Measurements from ENCODE around the gene DLG2. TPM values are rescaled to one million over a fixed set of nuclear protein-coding genes. Genes with fewer than 3 reads are reported as not detected.

The DLG2 gene
- total and polyA plus RNA-seq, 9 of the 15 experiments (the other 6 are each of a cell fraction or from before 2014, with no cell fraction given), result 0.52 to 1.6 (median 0.95) TPM

GRCh38 chr11:85115798-85116197 is 511.3 kb downstream of the DLG2 start:
- DNase-seq (ENCODE audit: extremely low read depth in 1 of 4, low spot score in 3 of 4) (no peak), ATAC-seq (no peak), FAIRE-seq (no peak)
- WGBS (ENCODE audit: insufficient coverage, low coverage, missing lambda C conversion rate), result 0% methylated on average over 2 of the region's 2 CpGs
- CTCF ChIA-PET (ENCODE audit: low intra/inter-chr PET ratio), result no interaction called here
- Histone ChIP-seq H3K9me3 (replicated peaks; ENCODE audit: control insufficient read depth, insufficient read depth, low read depth, low read length) (no peaks in the 10 kb centered on the region; the same call in 1 of the 2 replicates), H3K27me3 (ENCODE audit: control insufficient read depth in 2 of 2, insufficient read depth in 2 of 2, low read length in 2 of 2) (no peaks in the 10 kb centered on the region), H3K4me2 (ENCODE audit: insufficient read depth, low read length) (no peak overlapping the region), H3K9ac (ENCODE audit: insufficient read depth in 1 of 2, low read depth in 2 of 2, low read length in 2 of 2) (no peak overlapping the region), H4K20me1 (replicated peaks; ENCODE audit: control insufficient read depth, insufficient read depth, low read length) (no peaks in the 10 kb centered on the region), H3K9me1 (ENCODE audit: control insufficient read depth, insufficient read depth, low read length) (no peaks in the 10 kb centered on the region), H3K36me3 (ENCODE audit: control insufficient read depth, insufficient read depth, low read length) (no peaks in the 10 kb centered on the region), H3K4me3 (no peak overlapping the region), H3K4me1 (replicated peaks in 1 of 2; ENCODE audit: control insufficient read depth in 2 of 2, insufficient read depth in 2 of 2, low read length in 2 of 2) (no peaks in the 10 kb centered on the region), H2AFZ (ENCODE audit: low read depth, low read length) (no peak overlapping the region), H3K27ac (ENCODE audit: extremely low read depth, low read depth, low read length) (no peak overlapping the region), H3K79me2 (ENCODE audit: control insufficient read depth, insufficient read depth, low read length) (no peaks in the 10 kb centered on the region)
- POLR2A ChIA-PET, result no interaction called here
- BruUV-seq (replicated peaks), result no TSS peak
- in situ Hi-C loops (cut with MboI) (no loop called here), intact Hi-C loops (cut with micrococcal nuclease) (no loop called here)
- TF ChIP-seq ZFP91 (CRISPR knock-in tag; IDR thresholded peaks at IDR 0.05) (no peak), BHLHE40 (IDR thresholded peaks at IDR 0.05; ENCODE audit: low read length) (no peak), JUNB (CRISPR knock-in tag; conservative IDR thresholded peaks at IDR 0.05) (no peak), C11orf30 (IDR thresholded peaks at IDR 0.05; ENCODE audit: low read depth) (no peak), ZNF586 (CRISPR knock-in tag; conservative IDR thresholded peaks at IDR 0.05) (no peak), BRCA1 (IDR thresholded peaks at IDR 0.05) (no peak), BRCA1 (CRISPR knock-in tag; IDR thresholded peaks at IDR 0.05) (no peak), IFI16 (CRISPR knock-in tag; IDR thresholded peaks at IDR 0.05) (no peak), HNRNPL (IDR thresholded peaks at IDR 0.05; ENCODE audit: low read depth, low read length) (no peak), TRIM25 (IDR thresholded peaks at IDR 0.05; ENCODE audit: borderline replicate concordance) (no peak), HMG20B (CRISPR knock-in tag; IDR thresholded peaks at IDR 0.05) (no peak), HBP1 (CRISPR knock-in tag; IDR thresholded peaks at IDR 0.05) (no peak), SAFB (IDR thresholded peaks at IDR 0.05; ENCODE audit: borderline replicate concordance, low read depth, low read length) (no peak), NBN (IDR thresholded peaks at IDR 0.05; ENCODE audit: low read depth) (no peak), TAF7 (tag; IDR thresholded peaks at IDR 0.05) (no peak), LARP7 (IDR thresholded peaks at IDR 0.05) (no peak), FIP1L1 (IDR thresholded peaks at IDR 0.05; ENCODE audit: low read depth, low read length, poor library complexity, severe bottlenecking) (no peak), ILK (tag; IDR thresholded peaks at IDR 0.05; ENCODE audit: borderline replicate concordance, low read depth) (no peak), SMARCA4 (IDR thresholded peaks at IDR 0.05) (no peak), ATF4 (CRISPR knock-in tag; IDR thresholded peaks at IDR 0.05) (no peak)

Data from K562 (cell line).